ENCODE data around the gene ELOA.
A peak's percentile ranks its signal among the peaks of the same experiment; 100 is the strongest.
"Not testable (repeated sequence)": the region's sequence is repeated elsewhere in the genome, so short reads cannot be mapped to it uniquely, and the experiment has no call there.

ELOA gene, protein sequence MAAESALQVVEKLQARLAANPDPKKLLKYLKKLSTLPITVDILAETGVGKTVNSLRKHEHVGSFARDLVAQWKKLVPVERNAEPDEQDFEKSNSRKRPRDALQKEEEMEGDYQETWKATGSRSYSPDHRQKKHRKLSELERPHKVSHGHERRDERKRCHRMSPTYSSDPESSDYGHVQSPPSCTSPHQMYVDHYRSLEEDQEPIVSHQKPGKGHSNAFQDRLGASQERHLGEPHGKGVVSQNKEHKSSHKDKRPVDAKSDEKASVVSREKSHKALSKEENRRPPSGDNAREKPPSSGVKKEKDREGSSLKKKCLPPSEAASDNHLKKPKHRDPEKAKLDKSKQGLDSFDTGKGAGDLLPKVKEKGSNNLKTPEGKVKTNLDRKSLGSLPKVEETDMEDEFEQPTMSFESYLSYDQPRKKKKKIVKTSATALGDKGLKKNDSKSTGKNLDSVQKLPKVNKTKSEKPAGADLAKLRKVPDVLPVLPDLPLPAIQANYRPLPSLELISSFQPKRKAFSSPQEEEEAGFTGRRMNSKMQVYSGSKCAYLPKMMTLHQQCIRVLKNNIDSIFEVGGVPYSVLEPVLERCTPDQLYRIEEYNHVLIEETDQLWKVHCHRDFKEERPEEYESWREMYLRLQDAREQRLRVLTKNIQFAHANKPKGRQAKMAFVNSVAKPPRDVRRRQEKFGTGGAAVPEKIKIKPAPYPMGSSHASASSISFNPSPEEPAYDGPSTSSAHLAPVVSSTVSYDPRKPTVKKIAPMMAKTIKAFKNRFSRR

GRCh38 chr1:23743287-23744152 lies at the start of gene ELOA:
ELOA (plus strand) TSS chr1:23743471; CDS start chr1:23743504, 33 bp downstream.
- DNase-seq = peak; percentile 87

DNA sequence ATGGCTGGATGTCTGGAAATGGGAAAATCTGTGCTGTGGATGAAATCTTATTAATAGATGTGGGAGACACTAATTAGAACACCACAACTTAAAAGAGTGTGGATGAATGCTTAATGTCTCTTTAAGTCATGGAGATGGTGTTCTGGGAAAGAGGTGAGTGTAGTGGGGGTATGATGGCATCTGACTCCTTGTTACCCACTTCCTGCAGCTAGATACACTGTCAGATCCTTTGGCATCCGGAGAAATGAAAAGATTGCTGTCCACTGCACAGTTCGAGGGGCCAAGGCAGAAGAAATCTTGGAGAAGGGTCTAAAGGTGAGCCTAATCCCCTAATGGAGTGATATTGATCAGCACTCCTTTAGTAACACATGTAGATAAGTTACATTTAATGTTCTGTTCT lies 49.7 kb upstream of the ELOA start:
- DNase-seq = no peak

DNA sequence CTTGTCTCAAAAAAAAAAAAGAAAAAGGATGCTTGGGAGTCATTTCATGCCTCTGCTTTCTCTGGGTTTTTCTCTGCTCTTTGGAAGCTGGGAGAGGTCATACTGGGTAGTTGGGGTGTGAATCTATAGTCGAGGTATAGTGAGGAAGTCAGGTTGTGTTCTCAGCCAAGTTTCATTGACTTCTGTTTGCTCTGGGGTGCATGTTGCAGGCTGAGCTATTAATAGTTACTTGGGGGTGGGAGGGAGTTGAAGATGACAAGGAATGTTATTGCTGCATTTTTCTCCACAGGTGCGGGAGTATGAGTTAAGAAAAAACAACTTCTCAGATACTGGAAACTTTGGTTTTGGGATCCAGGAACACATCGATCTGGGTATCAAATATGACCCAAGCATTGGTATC lies 48.9 kb upstream of the ELOA start:
- no peak for DNase-seq

DNA sequence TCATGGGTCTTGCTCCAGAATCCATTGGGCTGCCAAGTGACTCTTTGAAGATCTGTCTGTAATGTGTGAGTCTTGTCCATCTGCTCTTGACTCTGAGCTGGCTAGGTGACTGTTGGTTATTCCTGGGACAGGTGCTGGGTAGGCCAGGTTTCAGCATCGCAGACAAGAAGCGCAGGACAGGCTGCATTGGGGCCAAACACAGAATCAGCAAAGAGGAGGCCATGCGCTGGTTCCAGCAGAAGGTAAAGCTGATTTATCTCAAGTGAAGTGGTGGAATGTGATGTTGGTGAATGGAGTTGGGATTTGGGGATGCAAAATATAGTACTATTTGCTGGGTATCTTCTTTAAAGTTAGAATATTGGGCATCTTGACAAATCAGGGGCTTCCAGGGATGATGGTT lies 47.6 kb upstream of the ELOA start:
- DNase-seq = no peak

DNA sequence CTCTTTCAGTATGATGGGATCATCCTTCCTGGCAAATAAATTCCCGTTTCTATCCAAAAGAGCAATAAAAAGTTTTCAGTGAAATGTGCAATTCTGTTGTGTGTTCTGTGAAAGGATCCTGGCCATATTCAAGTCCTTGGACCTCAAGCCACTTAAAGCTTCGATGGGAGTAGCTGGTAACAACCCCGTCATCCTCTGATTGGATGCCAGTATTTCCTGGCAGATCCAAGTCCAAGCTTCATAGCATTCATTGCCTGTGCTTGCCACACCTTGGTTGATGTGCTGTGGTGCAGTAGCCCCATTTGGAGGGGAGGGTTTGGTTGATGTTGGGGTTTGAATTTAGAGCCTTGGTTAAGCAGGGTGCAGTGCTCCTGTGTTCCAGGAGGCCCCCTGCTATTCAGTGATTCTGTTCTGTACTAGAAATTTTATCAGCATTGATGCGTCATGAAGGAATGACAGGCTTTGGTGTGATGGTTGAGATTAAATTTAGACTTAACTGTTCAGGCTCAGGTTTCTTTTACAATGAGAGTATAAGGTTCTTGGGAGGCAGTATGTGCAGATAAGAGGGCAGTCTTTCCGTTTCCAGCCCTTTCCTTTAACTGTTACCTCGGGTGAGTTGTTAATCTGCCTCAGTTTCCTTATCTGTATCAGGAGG lies 46.8 kb upstream of the ELOA start:
- no peak for DNase-seq

GRCh38 chr1:23698466-23698865 lies 44.8 kb upstream of the ELOA start:
- DNase-seq = no peak

DNA sequence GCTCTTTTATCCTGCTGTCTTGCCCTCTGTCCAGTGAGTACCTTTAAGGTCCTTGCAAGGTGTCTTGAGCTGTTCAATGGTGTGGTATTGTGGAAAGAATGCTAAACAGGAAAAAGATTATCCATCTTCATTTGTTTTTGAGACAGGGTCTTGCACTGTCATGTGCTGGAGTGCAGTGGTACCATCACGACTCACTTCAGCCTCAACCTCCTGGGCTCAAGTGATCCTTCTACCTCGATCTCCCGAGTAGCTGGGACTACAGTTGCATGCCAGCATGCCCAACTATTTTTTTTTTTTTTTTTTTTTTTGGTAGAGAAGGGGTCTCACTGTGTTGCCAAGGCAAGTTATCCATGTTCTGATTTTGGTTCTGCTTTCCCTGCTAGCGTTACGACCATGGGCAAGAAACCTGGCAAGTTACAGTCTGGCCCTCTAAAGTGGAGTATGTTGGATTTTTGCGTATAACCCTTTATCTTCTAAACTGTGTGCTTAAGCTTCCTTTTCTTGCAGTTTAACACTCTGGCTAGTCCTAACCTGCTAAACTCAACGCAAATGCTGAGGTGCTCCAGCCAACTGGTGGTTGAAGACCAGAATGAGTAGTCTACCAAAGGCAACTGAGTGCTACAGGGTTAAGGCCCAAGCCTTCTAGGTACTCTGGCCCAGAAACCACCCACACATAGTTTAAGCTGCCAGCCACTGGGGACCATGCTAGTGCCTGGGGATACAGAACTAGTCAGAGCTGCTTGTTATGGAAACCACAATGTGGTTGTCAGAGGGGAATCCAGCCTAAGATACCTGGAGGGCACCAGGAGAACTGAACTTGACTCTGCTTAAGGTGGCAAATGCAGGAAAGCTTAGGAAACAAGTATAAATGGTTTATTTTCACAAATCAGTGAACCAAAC lies 43.7 kb upstream of the ELOA start:
- no peak for DNase-seq

GRCh38 chr1:23701310-23701709 lies 42.0 kb upstream of the ELOA start:
- no peak for DNase-seq

DNA sequence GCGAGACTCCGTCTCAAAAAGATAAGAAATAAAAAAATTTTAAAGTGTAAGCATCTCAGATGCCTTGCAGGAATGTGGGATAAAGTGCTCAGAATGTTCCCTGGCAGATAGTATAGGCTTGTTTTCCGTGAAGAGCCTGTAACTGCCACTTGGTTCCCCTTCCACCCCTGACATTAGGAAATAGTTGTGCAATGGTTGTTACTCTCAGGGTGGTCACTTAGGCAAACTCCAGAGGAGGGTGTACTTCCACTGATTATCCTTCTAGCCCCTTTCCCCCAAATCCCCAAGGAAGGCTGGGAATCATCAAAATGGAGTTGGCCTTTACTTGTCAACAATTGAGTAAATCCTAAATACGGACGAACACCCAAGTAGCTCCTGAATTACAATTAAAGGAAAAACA lies 41.3 kb upstream of the ELOA start:
- DNase-seq = no peak

DNA sequence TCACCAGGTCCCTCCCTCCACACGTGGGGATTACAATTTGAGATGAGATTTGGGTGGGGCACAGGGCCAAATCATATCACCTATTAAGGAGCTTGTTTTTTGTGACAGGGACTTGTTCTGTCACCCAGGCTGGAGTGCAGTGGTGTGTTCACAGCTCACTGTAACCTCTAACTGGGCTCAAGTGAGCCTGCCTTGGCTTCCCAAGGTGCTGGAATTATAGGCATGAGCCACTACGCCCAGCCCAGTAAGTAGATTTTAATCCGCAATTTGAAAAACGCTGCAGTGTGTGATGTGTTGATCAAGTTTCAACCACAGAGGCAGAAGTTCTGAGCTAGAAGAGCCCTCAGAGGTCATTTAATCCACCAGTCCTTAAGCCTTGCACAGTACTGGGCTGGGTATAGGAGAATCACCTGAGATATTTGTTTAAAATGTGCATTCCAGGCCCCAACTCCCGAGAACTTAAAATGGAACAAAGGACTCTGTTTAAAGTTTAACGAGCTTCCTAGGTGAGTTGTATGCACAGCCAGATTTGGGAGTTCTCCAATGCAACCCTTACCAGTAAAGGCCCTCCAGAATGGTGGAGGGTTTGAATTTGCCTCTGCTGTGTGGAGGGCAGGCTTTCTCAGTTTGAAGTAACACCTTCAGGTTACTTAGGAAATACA lies 38.3 kb upstream of the ELOA start:
- DNase-seq = no peak

DNA sequence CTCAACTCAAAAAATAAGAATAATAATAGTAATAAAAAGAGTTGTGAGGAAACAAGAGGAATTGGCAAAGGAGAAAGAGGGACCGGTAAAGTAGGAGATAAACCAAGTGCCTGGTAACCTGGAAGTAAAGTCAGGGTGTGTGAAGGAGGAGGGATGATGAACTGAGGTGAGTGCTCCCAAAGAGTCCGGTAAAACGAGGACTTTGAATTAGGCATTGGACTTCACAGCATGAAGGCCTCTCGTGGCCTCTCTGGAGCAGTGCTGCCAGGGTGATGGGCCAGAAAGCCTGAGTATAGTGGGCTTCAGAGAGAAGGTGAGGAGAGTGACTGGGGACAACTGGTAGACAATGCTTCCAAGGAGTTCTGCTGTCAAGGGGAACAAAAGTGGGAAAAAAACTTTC lies 34.0 kb upstream of the ELOA start:
- no peak for DNase-seq

DNA sequence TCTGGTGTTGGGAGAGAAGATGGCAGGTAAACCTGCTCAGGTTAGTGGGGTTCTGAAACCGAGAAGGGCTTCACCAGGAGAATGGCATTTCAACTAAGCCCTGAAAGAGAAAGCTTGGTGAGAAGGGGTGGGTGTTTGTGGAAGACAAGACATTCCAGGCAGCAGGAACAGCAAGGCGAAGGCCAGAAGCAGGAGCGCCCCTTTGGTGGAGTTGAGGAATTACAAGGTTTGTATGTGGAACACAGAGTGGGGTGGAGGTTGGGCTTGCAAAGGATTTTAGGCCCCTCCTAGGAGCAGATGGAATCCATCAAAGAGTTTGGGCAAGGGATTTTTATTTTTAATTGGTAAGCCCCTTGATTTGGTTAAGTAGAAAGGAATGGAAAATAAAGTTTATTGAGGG lies 24.8 kb upstream of the ELOA start:
- DNase-seq = no peak

DNA sequence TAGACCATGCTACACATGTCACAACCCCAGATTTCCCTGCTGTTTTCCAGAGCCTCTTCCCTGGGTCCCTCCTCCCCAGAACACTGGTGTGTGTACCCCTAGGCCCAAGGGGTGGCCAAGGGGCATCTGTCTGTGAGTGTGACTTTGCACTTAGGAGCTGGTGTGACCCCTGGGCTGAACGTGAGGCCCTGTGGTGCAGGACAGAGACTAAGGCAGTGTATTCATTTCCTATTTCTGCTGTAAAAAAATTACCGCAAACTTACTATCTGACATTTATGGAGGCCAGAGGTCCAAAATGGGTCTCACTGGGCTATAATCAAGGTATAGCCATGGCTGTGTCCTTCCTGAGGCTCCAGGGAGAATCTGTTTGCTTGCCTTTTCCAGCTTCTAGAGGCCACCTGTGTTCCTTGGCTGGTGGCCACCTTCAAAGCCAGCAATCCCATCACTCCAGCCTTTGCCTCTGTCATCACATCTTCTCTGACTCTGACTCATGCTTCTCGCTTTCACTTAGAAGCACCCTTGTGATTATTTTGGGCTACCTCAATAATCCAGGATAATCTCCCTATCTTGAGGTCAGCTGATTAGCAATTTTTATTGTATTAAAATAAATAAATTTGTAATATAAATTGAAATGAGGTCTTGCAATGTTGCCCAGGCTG lies 24.0 kb upstream of the ELOA start:
- no peak for DNase-seq

GRCh38 chr1:23720256-23720995 lies 22.8 kb upstream of the ELOA start:
- DNase-seq = no peak

GRCh38 chr1:23722652-23723051 lies 20.6 kb upstream of the ELOA start:
- no peak for DNase-seq

GRCh38 chr1:23726686-23727085 lies 16.6 kb upstream of the ELOA start:
- no peak for DNase-seq

DNA sequence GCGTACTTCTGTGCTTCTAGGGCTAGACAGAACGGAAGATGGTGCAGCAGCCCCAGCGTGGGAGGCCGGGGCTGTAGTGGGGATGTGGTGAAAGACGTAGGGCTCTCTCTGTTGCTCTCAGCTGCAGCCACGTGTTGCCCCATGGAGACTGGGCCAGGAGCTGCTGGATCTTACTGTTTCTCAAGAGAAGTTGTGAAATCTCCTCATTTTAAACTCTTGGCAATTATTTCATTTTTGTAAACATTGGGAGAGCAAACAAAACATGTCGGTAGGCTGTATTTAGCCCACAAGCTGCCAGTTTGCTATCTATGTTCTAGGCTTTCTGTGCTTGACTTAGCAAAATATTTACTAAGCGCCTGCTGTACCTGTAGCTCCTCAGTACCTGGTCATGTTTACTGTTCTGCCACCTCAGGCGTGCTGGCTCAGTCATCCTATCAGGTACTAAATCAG lies 15.9 kb upstream of the ELOA start:
- DNase-seq = no peak

- DNase-seq = no peak
Measured at GRCh38 chr1:23732363-23733224, 10.7 kb upstream of the ELOA start.

DNA sequence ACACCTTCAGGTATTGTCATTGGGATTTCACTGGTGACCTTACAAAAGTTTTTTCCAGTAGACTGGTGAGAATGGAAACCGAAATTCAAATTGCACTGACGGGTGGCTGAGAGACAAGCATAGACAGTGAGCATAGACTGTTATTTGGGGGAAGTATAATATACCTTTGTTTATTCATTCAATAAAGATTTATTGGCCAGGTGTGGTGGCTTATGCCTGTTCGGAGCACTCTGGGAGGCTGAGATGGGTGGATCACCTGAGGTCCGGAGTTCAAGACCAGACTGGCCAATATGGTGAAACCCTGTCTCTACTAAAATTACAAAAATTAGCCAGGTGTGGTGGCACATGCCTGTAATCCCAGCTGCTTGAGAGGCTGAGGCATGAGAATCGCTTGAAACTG lies 10.0 kb upstream of the ELOA start:
- DNase-seq = not testable (repeated sequence)
